Measurements from ENCODE around the gene LYPD6B. TPM values are rescaled to one million over a fixed set of nuclear protein-coding genes. Genes with fewer than 3 reads are reported as not detected.

The LYPD6B gene
- total RNA-seq, 2 experiments from 2014 or later, result not detected

DNA sequence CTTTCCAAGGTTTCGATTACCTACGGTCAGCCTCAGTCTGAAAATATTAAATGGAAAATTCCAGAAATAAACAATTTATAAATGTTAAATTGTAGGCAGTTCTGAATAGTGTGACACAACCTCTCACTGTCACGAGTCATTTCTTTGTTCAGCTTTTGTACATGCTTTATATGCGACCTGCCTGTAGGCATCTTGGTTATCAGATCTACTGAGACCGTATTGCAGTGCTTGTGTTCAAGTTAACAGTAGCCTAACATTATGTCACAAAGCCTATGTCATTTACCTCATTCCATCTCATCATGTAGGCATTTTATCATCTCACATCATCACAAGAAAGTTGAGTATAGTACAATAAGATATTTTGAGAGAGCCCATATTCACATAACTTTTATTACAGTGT is 77.3 kb downstream of the LYPD6B start:
- intact Hi-C loops (cut with micrococcal nuclease), result no loop called here
- DNase-seq, result no peak
- Mint-ChIP-seq H3K36me3 (no peaks in the 10 kb centered on the region), H3K27me3 (peaks cover 9% of the 10 kb centered on the region), H3K4me1 (ENCODE audit: low read depth) (no peaks in the 10 kb centered on the region), H3K9me3 (peaks cover 3% of the 10 kb centered on the region), H3K27ac (no peak overlapping the region), H3K4me3 (no peak overlapping the region)
- CTCF ChIA-PET, result no interaction called here
- POLR2A ChIA-PET, result no interaction called here

DNA sequence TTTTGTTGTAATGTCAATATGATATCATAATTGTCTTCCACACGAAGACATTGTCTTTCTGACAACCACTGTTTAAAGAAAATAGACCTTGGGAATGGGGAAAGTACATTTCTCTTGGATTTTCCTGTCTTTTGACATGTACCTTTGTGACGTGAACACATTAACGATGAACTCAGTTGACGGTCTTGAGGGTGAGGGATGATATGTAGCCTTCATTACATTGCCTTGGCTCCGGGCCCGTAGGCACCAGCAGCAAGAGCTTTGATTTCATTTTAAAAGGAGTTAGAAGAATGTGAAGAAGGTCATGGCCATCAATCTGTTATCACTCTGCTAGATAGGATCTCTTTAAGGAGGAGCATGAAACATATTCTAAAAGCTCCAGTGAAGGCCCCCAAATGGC is 80.9 kb downstream of the LYPD6B start:
- CTCF ChIA-PET, result no interaction called here
- no peak for DNase-seq
- Mint-ChIP-seq H3K36me3 (no peaks in the 10 kb centered on the region), H3K27ac (no peak overlapping the region), H3K4me3 (no peak overlapping the region), H3K27me3 (peaks cover 4% of the 10 kb centered on the region), H3K9me3 (peaks cover 3% of the 10 kb centered on the region), H3K4me1 (ENCODE audit: low read depth) (no peaks in the 10 kb centered on the region)
- intact Hi-C loops (cut with micrococcal nuclease), result no loop called here
- POLR2A ChIA-PET, result no interaction called here

DNA sequence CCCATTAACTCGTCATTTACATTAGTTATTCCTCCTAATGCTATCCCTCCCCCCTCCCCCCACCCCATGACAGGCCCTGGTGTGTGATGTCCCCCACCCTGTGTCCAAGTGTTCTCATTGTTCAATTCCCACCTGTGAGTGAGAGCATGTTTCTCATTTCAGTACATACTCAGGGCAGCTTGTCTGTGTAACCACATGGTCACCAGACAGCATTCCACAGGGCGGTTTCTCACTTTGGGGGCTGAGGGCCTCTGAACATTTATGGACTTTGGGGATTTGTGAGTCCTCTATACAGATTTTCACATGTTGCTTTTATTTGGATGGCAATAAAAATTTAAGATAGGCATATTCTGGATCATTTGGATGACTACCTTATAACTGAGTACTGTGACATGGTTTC is 84.0 kb downstream of the LYPD6B start:
- no peak overlapping the region for H3K27ac Mint-ChIP-seq
- no peaks in the 10 kb centered on the region for H3K9me3 Mint-ChIP-seq
- DNase-seq, result no peak
- H3K4me1 Mint-ChIP-seq (ENCODE audit: low read depth), result no peaks in the 10 kb centered on the region
- POLR2A ChIA-PET, result no interaction called here
- intact Hi-C loops (cut with micrococcal nuclease), result no loop called here
- peaks cover 5% of the 10 kb centered on the region for H3K27me3 Mint-ChIP-seq
- no peaks in the 10 kb centered on the region for H3K36me3 Mint-ChIP-seq
- no peak overlapping the region for H3K4me3 Mint-ChIP-seq
- CTCF ChIA-PET, result no interaction called here

GRCh38 chr2:149125031-149125725 is 86.7 kb downstream of the LYPD6B start:
- intact Hi-C loops (cut with micrococcal nuclease), result no loop called here
- H3K27me3 Mint-ChIP-seq, result peaks cover 5% of the 10 kb centered on the region
- DNase-seq, result no peak
- ChIA-PET POLR2A (no interaction called here), CTCF (no interaction called here)
- H3K4me3 Mint-ChIP-seq, result no peak overlapping the region
- H3K27ac Mint-ChIP-seq, result no peak overlapping the region
- H3K36me3 Mint-ChIP-seq, result no peaks in the 10 kb centered on the region
- H3K4me1 Mint-ChIP-seq (ENCODE audit: low read depth), result no peaks in the 10 kb centered on the region
- H3K9me3 Mint-ChIP-seq, result no peaks in the 10 kb centered on the region

DNA sequence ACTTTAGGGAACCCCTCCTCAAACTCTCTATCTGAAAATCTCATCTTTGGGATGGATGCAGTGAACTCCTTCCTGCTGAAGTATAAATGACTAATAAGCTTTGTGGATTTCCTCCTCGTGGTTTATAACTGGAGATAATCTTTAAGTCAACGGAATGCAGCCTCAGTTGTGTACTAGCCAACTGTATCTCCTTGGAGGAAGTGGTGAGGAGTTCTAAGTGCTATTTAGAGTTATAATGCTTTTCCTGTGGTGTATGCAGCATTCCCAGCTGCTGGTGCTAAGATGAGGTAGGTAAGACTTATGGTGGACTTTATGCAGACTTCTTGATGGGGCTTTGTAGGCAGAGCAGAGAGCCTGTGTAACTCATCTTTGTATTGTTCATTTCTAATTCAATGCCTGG is 90.9 kb downstream of the LYPD6B start:
- intact Hi-C loops (cut with micrococcal nuclease), result no loop called here
- no peaks in the 10 kb centered on the region for H3K36me3 Mint-ChIP-seq
- H3K27me3 Mint-ChIP-seq, result peaks cover 5% of the 10 kb centered on the region
- no peak overlapping the region for H3K4me3 Mint-ChIP-seq
- no peaks in the 10 kb centered on the region for H3K4me1 Mint-ChIP-seq (ENCODE audit: low read depth)
- H3K27ac Mint-ChIP-seq, result no peak overlapping the region
- ChIA-PET POLR2A (no interaction called here), CTCF (no interaction called here)
- no peaks in the 10 kb centered on the region for H3K9me3 Mint-ChIP-seq
- no peak for DNase-seq

- no peak for DNase-seq
- no peaks in the 10 kb centered on the region for H3K4me1 Mint-ChIP-seq (ENCODE audit: low read depth)
- H3K36me3 Mint-ChIP-seq, result no peaks in the 10 kb centered on the region
- CTCF ChIA-PET, result no interaction called here
- no peak overlapping the region for H3K27ac Mint-ChIP-seq
- intact Hi-C loops (cut with micrococcal nuclease), result no loop called here
- H3K9me3 Mint-ChIP-seq, result no peaks in the 10 kb centered on the region
- POLR2A ChIA-PET, result no interaction called here
- peaks cover 4% of the 10 kb centered on the region for H3K27me3 Mint-ChIP-seq
- H3K4me3 Mint-ChIP-seq, result no peak overlapping the region
These were observed 93.8 kb downstream of the LYPD6B start for GRCh38 chr2:149132339-149132738.

- Mint-ChIP-seq H3K27me3 (peaks cover 3% of the 10 kb centered on the region), H3K27ac (no peak overlapping the region), H3K9me3 (no peaks in the 10 kb centered on the region), H3K4me3 (no peak overlapping the region), H3K36me3 (no peaks in the 10 kb centered on the region), H3K4me1 (ENCODE audit: low read depth) (no peaks in the 10 kb centered on the region)
- no peak for DNase-seq
- intact Hi-C loops (cut with micrococcal nuclease), result no loop called here
- ChIA-PET CTCF (no interaction called here), POLR2A (no interaction called here)
These were observed 94.4 kb downstream of the LYPD6B start for GRCh38 chr2:149132901-149133300.

GRCh38 chr2:149134335-149134923 is 95.9 kb downstream of the LYPD6B start:
- ChIA-PET POLR2A (no interaction called here), CTCF (no interaction called here)
- no peak overlapping the region for H3K4me3 Mint-ChIP-seq
- H3K4me1 Mint-ChIP-seq (ENCODE audit: low read depth), result no peaks in the 10 kb centered on the region
- DNase-seq, result no peak
- no peaks in the 10 kb centered on the region for H3K9me3 Mint-ChIP-seq
- no peak overlapping the region for H3K27ac Mint-ChIP-seq
- H3K36me3 Mint-ChIP-seq, result no peaks in the 10 kb centered on the region
- peaks cover 3% of the 10 kb centered on the region for H3K27me3 Mint-ChIP-seq
- intact Hi-C loops (cut with micrococcal nuclease), result no loop called here

DNA sequence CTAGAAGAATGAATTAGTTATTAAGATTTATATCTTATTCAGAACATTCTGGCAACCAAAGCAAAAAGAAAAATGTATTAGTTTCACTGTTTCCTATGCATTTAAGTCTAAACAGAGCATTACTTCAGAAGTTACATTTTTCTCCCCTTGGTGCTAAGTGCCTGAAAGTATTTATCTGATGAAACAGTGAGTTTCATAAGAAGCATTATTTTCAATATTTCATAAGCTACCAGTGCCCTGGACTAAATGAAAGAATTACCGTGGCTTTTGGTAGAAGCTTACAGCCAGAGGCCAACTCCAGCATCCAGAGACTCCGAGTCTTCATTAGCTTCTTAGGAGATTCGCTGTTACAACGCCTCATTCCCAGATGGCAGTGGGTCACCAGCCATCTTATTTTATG is 97.6 kb downstream of the LYPD6B start:
- CTCF ChIA-PET, result no interaction called here
- intact Hi-C loops (cut with micrococcal nuclease), result no loop called here
- no peaks in the 10 kb centered on the region for H3K4me1 Mint-ChIP-seq (ENCODE audit: low read depth)
- no peaks in the 10 kb centered on the region for H3K9me3 Mint-ChIP-seq
- no peak for DNase-seq
- POLR2A ChIA-PET, result no interaction called here
- H3K27ac Mint-ChIP-seq, result no peak overlapping the region
- H3K27me3 Mint-ChIP-seq, result peaks cover 3% of the 10 kb centered on the region
- no peak overlapping the region for H3K4me3 Mint-ChIP-seq
- no peaks in the 10 kb centered on the region for H3K36me3 Mint-ChIP-seq

DNA sequence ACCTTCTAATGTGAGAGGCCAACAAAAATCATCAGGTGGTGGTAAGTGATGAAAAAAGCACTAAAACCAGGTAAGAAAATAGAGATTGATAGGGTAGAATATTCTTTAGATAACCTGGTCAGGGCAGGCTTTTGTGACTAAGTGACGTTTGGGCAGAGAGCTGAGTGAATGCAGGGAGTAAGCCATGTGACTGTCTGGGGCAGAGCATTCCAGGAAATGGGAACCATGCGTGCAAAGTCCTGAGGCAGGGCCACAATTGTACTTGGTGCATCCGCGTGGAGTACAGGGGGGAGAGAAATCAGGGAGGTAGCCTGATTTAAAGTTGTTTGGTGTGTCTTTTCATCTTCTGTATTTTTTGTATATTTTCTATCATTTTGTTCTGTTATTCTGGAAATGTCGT is 102.5 kb downstream of the LYPD6B start:
- DNase-seq, result no peak
- H3K4me1 Mint-ChIP-seq (ENCODE audit: low read depth), result no peaks in the 10 kb centered on the region
- H3K27ac Mint-ChIP-seq, result no peak overlapping the region
- peaks cover 7% of the 10 kb centered on the region for H3K27me3 Mint-ChIP-seq
- no peaks in the 10 kb centered on the region for H3K9me3 Mint-ChIP-seq
- POLR2A ChIA-PET, result no interaction called here
- no peaks in the 10 kb centered on the region for H3K36me3 Mint-ChIP-seq
- CTCF ChIA-PET, result no interaction called here
- intact Hi-C loops (cut with micrococcal nuclease), result no loop called here
- H3K4me3 Mint-ChIP-seq, result no peak overlapping the region

DNA sequence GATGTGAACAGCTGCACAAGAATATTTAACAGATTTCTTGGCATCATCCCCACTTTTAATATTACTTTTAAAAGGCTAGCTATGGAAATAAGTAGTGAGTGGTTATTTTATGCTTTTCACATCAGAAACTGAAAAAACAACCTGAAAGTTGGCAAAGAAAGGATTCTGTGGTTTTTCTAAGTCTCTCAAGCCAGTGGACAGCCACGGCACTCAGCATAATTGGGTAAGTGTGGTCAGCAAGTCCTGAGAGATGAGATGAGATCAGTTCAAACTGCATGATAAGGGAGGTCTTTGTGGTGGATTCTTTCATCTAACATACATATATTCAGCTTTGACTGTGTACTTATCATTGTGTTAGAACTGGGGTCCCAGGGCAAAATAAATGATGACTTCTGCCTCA is 105.2 kb downstream of the LYPD6B start:
- CTCF ChIA-PET, result interaction anchor here (0.7 kb wide), 1 partner anchor 16 kb away, joined by 4 read pairs; no protein-coding TSS in a partner anchor
- H3K4me3 Mint-ChIP-seq, result no peak overlapping the region
- intact Hi-C loops (cut with micrococcal nuclease), result no loop called here
- H3K27ac Mint-ChIP-seq, result no peak overlapping the region
- POLR2A ChIA-PET, result no interaction called here
- no peaks in the 10 kb centered on the region for H3K9me3 Mint-ChIP-seq
- DNase-seq, result no peak
- H3K4me1 Mint-ChIP-seq (ENCODE audit: low read depth), result no peaks in the 10 kb centered on the region
- no peaks in the 10 kb centered on the region for H3K36me3 Mint-ChIP-seq
- peaks cover 7% of the 10 kb centered on the region for H3K27me3 Mint-ChIP-seq

DNA sequence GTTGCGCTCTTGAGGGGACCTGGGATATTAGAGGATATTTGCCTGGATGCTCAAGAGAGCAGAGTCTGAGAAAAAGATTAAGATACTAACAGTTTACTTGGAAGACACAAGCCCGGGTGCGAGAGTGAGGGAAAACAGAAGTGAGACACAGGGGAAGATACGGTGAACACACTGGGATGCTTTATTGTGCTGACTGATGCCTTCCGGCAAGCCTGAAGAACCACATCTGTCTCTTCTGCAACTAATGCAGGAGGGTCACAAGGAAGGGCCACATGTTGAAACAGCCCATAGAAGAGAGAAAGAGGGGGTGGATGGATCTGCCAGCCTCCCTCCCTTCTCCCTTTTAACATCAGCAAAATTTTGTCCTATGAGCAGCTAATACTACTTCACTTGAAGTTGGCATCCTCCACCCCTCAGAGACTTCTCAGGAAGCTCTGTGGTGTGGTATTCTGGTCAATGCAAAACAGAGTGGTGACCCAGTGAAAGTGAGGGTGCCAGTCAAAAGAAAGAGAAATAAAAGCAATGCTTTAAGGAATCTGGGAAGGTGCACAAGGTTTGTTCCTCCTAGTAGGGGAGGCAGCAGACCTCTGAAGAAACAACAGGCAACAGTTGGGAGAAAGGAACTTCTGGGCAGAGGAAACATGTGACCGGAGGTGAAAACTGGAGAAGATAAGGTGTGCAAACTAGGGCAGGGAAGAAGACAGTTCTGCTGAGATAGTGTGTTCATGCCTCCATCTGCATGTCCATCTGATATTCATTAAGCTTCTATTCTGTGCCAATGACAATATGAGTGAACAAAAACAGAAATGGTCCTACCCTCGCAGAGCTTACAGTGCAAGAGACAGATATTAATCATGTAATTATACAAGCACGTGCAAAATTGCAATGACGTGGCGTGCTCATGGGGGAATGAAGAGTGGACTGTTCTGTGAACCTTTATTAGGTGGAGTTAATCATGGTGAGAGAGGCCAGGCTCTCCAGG is 107.1 kb downstream of the LYPD6B start:
- intact Hi-C loops (cut with micrococcal nuclease), result no loop called here
- POLR2A ChIA-PET, result no interaction called here
- CTCF ChIA-PET, result no interaction called here
- H3K9me3 Mint-ChIP-seq, result no peaks in the 10 kb centered on the region
- peaks cover 7% of the 10 kb centered on the region for H3K27me3 Mint-ChIP-seq
- no peak for DNase-seq
- no peaks in the 10 kb centered on the region for H3K36me3 Mint-ChIP-seq
- H3K27ac Mint-ChIP-seq, result no peak overlapping the region
- H3K4me3 Mint-ChIP-seq, result no peak overlapping the region
- no peaks in the 10 kb centered on the region for H3K4me1 Mint-ChIP-seq (ENCODE audit: low read depth)

GRCh38 chr2:149146876-149147275 is 108.4 kb downstream of the LYPD6B start:
- Mint-ChIP-seq H3K27me3 (peaks cover 9% of the 10 kb centered on the region), H3K4me1 (ENCODE audit: low read depth) (no peaks in the 10 kb centered on the region), H3K9me3 (no peaks in the 10 kb centered on the region), H3K27ac (no peak overlapping the region), H3K4me3 (no peak overlapping the region), H3K36me3 (no peaks in the 10 kb centered on the region)
- DNase-seq, result no peak
- intact Hi-C loops (cut with micrococcal nuclease), result no loop called here
- ChIA-PET CTCF (no interaction called here), POLR2A (no interaction called here)
